ENCODE data around the gene SSBP3. TPM values are rescaled to one million over a fixed set of nuclear protein-coding genes. Genes with fewer than 3 reads are reported as not detected.

Gene SSBP3
- total and polyA plus RNA-seq, 9 donors = 41.2 to 247 (median 156) TPM

DNA sequence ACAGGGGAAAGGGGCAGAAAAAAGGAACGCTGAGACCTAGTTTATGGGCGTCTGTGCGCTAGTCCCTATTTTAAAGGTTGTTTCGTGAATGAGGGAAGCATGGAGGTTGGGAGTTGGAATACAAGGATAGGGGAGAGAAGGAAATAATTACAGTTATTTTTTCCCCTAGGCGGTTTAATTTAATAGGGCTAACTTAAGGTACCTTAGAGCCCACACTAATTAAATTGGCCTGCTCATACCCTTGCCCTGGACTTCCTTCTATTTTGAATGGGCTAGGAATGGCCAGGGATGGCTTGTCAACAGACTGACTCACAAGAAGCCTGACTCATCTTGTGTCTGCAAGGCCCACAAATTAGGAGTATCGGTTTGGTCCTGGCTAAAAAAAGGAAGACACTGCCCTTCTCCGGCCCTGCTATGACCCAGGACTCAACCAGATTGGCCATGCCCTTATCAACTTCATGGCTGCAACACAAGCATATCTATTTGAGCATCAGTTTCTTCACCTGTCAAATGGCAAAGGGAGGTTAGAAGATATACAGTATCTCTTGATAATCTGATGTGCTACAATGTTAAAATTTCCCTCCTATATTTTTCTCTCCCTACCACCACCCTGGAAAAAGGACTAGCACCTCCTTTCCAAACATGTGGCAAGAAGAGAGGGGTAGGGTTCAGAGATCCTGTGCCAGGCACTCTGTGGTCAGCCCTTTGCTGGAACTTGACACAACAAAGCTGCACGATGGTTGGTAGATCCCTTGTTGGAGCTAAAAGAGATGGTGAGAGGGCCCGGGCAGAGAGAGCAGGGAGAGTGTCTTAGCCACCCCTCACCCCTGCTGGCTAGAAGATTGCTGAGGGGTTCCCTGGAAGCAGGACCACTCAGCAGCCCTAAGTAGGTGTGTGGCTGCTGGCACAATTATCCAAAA lies 2.2 kb upstream of the SSBP3 start:
- intact Hi-C loops (cut with DNase I) = loop anchor here (5.0 to 10.0 kb wide), 7 partner anchors 94 to 344 kb away; no protein-coding TSS in a partner anchor
- 40 to 42% (median 41%) methylated on average over 9 of the region's 9 CpGs for WGBS, 3 donors
- Histone ChIP-seq H3K4me3 (no peak overlapping the region), H3K27me3 (no peaks in the 10 kb centered on the region), H3K27ac (peak overlapping the region; percentile 46 to 93), H3K4me1 (ENCODE audit: insufficient read depth) (peaks cover 10% of the 10 kb centered on the region), H3K9me3 (no peaks in the 10 kb centered on the region), H3K36me3 (no peaks in the 10 kb centered on the region)
- peak in 2 of 5 donors; percentile 39 to 60 for DNase-seq
- TF ChIP-seq, protein P1, sequence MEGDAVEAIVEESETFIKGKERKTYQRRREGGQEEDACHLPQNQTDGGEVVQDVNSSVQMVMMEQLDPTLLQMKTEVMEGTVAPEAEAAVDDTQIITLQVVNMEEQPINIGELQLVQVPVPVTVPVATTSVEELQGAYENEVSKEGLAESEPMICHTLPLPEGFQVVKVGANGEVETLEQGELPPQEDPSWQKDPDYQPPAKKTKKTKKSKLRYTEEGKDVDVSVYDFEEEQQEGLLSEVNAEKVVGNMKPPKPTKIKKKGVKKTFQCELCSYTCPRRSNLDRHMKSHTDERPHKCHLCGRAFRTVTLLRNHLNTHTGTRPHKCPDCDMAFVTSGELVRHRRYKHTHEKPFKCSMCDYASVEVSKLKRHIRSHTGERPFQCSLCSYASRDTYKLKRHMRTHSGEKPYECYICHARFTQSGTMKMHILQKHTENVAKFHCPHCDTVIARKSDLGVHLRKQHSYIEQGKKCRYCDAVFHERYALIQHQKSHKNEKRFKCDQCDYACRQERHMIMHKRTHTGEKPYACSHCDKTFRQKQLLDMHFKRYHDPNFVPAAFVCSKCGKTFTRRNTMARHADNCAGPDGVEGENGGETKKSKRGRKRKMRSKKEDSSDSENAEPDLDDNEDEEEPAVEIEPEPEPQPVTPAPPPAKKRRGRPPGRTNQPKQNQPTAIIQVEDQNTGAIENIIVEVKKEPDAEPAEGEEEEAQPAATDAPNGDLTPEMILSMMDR (IDR thresholded peaks at IDR 0.05) = no peak
- TF ChIP-seq POLR2A (IDR thresholded peaks at IDR 0.05) (no peak), EP300 (IDR thresholded peaks at IDR 0.05) (no peak)

DNA sequence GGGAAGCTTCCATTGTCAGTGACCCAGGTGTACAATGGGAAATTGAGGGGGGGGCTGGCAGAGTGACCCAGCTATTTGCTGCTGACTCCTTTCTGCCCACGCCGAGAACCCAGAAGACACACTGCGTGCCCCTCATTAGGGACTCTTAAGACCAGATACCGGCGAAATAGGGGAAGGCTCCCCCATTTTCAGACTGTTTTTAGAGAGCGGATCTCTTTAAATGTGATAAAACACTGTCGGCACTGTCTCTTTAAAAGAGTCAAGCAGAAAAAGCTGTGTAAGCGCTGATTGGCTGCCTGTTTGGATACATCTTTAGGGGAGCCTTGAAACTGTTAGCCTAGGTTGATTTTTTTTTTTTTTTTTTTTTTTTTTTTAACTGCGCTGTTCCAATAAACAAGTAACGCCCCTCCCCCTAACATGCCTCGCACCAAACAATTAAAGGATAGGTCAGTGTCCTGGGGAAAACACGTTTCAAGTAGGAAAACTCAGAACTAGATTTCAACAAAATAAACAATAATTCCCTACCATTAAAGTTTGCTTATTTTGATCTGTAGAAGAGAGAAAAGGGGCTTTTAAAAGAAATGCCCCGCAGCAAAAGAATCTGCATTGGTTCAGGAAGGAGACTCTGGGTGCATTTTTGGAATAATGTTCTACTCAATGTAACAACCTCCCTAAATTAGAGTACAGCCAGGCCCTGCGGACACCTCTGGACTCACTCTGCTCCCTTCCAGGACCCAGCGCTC lies 1.4 kb upstream of the SSBP3 start:
- WGBS, 3 donors = 2 to 3% (median 3%) methylated on average over 15 of the region's 15 CpGs
- intact Hi-C loops (cut with DNase I) = loop anchor here (1.0 to 10.0 kb wide), 10 partner anchors 81 to 343 kb away; no protein-coding TSS in a partner anchor

GRCh38 chr1:54407154-54407403 lies 885 bp upstream of the SSBP3 start:
- 0% methylated on average over 12 of the region's 12 CpGs for WGBS, 3 donors
- peak in 3 of 5 donors; percentile 63 to 68 (median 67) for DNase-seq
- no peaks in the 10 kb centered on the region for H3K9me3 ChIP-seq
- no peaks in the 10 kb centered on the region for H3K36me3 ChIP-seq
- H3K27ac ChIP-seq = peak overlapping the region; percentile 74 to 93
- TF ChIP-seq EP300 (IDR thresholded peaks at IDR 0.05) (no peak), POLR2A (IDR thresholded peaks at IDR 0.05) (no peak)
- TF ChIP-seq, protein P1 (IDR thresholded peaks at IDR 0.05) = no peak
- no peaks in the 10 kb centered on the region for H3K27me3 ChIP-seq
- H3K4me3 ChIP-seq = peak overlapping the region; percentile 98
- H3K4me1 ChIP-seq (ENCODE audit: insufficient read depth) = peaks cover 13% of the 10 kb centered on the region
- intact Hi-C loops (cut with DNase I) = loop anchor here (1.0 to 10.0 kb wide), 10 partner anchors 81 to 342 kb away; no protein-coding TSS in a partner anchor

More for the DNA sequence above, 1.4 kb upstream of the SSBP3 start:
- TF ChIP-seq, protein P1 (IDR thresholded peaks at IDR 0.05) = peak in 1 of 3 donors; percentile 14
- TF ChIP-seq EP300 (IDR thresholded peaks at IDR 0.05) (no peak), POLR2A (IDR thresholded peaks at IDR 0.05) (peak; percentile 14)
- peak; percentile 53 to 84 (median 73) for DNase-seq
- H3K27ac ChIP-seq = peak overlapping the region; percentile 74 to 93
- H3K4me3 ChIP-seq = peak overlapping the region; percentile 98
- H3K4me1 ChIP-seq (ENCODE audit: insufficient read depth) = peaks cover 13% of the 10 kb centered on the region
- no peaks in the 10 kb centered on the region for H3K36me3 ChIP-seq
- H3K9me3 ChIP-seq = no peaks in the 10 kb centered on the region
- no peaks in the 10 kb centered on the region for H3K27me3 ChIP-seq

DNA sequence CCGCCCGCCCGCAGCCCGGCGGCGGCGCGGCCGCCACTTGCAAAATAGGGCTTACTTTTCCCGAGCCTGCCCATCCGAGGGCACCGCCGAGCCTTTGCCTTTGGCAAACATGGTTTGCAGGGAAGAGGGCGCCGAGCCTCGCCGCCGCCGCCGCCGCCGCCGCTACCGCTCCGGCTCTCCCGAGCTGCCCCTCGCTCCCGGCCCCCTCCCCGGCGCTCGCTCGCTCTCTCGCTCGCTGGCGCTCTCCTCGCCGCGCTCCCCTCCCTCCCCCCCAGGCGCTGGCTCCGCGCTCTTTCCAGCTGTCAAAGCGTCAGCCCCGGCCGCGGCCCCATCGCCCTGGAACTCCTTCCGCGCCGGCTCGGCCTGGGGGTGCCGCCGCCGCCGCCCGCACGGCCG lies 298 bp downstream of the SSBP3 start:
- intact Hi-C loops (cut with DNase I) = loop anchor here (1.0 to 10.0 kb wide), 10 partner anchors 82 to 341 kb away; no protein-coding TSS in a partner anchor
- TF ChIP-seq, protein P1 (IDR thresholded peaks at IDR 0.05) = no peak
- no peak for TF ChIP-seq POLR2A (IDR thresholded peaks at IDR 0.05)
- no peak for TF ChIP-seq EP300 (IDR thresholded peaks at IDR 0.05)

More for the DNA sequence above, 298 bp downstream of the SSBP3 start:
- WGBS, 3 donors = 0 to 1% methylated on average over 35 to 57 of the region's 57 CpGs; no CpG with 5 or more reads in 1 of the 3 donors
- H3K4me1 ChIP-seq (ENCODE audit: insufficient read depth) = peaks cover 22% of the 10 kb centered on the region
- H3K4me3 ChIP-seq = peak overlapping the region; percentile 98
- no peaks in the 10 kb centered on the region for H3K9me3 ChIP-seq
- no peaks in the 10 kb centered on the region for H3K27me3 ChIP-seq
- H3K36me3 ChIP-seq = no peaks in the 10 kb centered on the region
- no peak for DNase-seq
- peak overlapping the region; percentile 68 to 73 for H3K27ac ChIP-seq
